ENCODE results near the gene GRIN1. TPM values are rescaled to one million over a fixed set of nuclear protein-coding genes. Genes with fewer than 3 reads are reported as not detected.

The GRIN1 gene
- total RNA-seq, 1 experiment from 2014 or later, result not detected

DNA sequence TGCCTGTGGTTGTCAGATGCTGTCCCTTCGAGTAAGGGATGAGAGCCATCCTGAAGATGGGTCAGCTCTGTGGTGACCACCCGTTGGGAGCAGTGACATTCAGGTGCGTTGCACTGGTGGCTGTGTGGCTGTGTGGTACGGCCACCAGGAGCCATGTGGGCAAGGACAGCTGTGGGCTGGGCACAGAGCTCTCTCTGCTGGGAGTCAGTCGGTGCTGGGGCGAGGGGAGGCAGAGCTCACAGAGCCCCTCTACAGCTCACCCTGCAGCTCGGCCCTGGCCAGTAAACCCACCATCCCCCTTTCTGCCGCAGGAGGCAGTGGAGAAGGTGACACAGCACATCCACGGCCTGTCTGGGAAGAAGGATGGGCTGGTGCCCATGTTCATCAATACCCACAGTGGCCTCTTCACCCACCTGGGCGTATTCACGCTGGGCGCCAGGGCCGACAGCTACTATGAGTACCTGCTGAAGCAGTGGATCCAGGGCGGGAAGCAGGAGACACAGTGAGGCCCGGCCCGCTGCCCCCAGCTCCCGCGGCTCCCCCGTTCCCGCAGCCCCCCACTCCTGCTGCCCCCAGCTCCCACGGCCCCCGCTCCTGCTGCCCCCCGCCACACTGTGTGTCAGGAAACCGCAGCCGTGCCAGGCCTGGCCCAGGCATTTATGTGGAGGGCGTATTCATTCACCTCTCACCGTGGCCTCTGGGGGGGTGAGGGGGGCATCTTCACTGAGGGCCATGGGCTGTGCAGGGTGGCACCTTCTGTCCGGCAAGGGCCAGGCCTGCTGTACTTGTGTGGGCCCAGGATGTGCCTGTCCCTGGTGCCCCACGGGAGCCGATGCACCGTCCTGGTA, 32.9 kb upstream of the GRIN1 start:
- Histone ChIP-seq H3K9ac (ENCODE audit: low read length) (no peak overlapping the region), H3K9me2 (replicated peaks; ENCODE audit: insufficient read depth, low read length) (no peaks in the 10 kb centered on the region), H3K4me2 (ENCODE audit: low read depth, low read length, poor library complexity, severe bottlenecking) (no peak overlapping the region), H3K27ac (ENCODE audit: low read length) (no peak overlapping the region), H4K20me1 (ENCODE audit: insufficient read depth, low read depth, low read length) (0 out of 2 replicates have a peak, but pooled peaks cover 3% of the 10 kb centered on the region), H2AFZ (ENCODE audit: low read length) (no peak overlapping the region), H3K9me3 (ENCODE audit: low read length) (peaks cover 3% of the 10 kb centered on the region; the same call in 1 of the 2 replicates), H3K36me3 (ENCODE audit: insufficient read depth, low read length) (peaks cover 30% of the 10 kb centered on the region), H3K79me2 (ENCODE audit: low read length) (no peaks in the 10 kb centered on the region), H3K27me3 (ENCODE audit: low read length) (no peaks in the 10 kb centered on the region), H3K4me3 (ENCODE audit: low read length) (no peak overlapping the region), H3K4me1 (ENCODE audit: low read length) (no peaks in the 10 kb centered on the region)
- no peak for DNase-seq

DNA sequence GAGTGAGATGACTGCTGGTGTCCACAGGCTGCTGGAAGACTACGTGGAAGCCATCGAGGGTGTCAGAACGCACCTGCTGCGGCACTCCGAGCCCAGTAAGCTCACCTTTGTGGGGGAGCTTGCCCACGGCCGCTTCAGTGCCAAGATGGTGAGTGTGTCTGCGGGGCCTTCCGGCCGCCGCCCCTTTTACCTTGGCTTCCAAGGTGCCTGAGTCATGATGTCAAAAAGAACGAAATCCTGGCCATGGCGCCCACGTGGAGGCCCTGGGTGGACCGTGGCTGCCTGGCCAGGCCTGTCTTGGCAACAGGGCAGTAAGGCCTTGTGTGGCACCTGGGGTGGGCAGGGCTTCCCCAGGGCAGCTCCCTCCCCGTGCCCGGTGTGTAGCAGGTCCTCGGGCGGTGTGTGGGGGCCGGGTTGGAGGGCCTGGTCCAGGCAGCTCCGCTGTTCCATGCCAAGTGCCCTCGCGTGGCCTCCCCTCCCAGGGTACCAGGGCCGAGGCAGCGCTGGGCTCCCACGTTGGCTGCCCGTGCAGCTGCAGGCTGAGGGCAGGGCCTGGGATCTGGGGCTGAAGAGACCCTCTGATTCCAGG, 32.2 kb upstream of the GRIN1 start:
- Histone ChIP-seq H3K9ac (ENCODE audit: low read length) (no peak overlapping the region), H3K79me2 (ENCODE audit: low read length) (no peaks in the 10 kb centered on the region), H3K27me3 (ENCODE audit: low read length) (no peaks in the 10 kb centered on the region), H3K9me3 (ENCODE audit: low read length) (peaks cover 3% of the 10 kb centered on the region; the same call in 1 of the 2 replicates), H2AFZ (ENCODE audit: low read length) (no peak overlapping the region), H4K20me1 (ENCODE audit: insufficient read depth, low read depth, low read length) (0 out of 2 replicates have a peak, but pooled peaks cover 3% of the 10 kb centered on the region), H3K36me3 (ENCODE audit: insufficient read depth, low read length) (peaks cover 23% of the 10 kb centered on the region), H3K27ac (ENCODE audit: low read length) (no peak overlapping the region), H3K4me2 (ENCODE audit: low read depth, low read length, poor library complexity, severe bottlenecking) (no peak overlapping the region), H3K9me2 (replicated peaks; ENCODE audit: insufficient read depth, low read length) (no peaks in the 10 kb centered on the region), H3K4me3 (ENCODE audit: low read length) (no peak overlapping the region), H3K4me1 (ENCODE audit: low read length) (no peaks in the 10 kb centered on the region)
- no peak for DNase-seq

DNA sequence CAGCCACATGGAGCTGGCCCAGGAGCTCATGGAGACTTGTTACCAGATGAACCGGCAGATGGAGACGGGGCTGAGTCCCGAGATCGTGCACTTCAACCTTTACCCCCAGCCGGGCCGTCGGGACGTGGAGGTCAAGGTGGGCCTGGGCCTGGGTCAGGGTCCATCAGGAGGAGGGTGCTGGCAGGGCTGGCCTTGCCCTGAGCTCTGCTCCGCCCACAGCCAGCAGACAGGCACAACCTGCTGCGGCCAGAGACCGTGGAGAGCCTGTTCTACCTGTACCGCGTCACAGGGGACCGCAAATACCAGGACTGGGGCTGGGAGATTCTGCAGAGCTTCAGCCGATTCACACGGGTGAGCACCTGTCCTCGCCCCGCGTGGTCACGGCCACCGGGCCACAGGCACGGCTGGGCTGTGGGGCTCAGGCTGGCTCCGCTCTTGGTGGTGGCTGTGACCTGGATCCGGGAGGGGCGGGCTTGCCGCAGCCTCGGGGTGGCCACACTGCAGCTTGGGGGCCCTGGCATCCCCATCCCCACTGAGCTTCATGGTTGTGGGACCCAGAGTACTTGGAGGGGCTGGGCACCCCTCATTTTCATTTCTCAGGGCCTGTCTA, 31.5 kb upstream of the GRIN1 start:
- no peak overlapping the region for H3K9ac ChIP-seq (ENCODE audit: low read length)
- 0 out of 2 replicates have a peak, but pooled peaks cover 3% of the 10 kb centered on the region for H4K20me1 ChIP-seq (ENCODE audit: insufficient read depth, low read depth, low read length)
- peaks cover 16% of the 10 kb centered on the region for H3K36me3 ChIP-seq (ENCODE audit: insufficient read depth, low read length)
- no peaks in the 10 kb centered on the region for H3K4me1 ChIP-seq (ENCODE audit: low read length)
- H3K9me3 ChIP-seq (ENCODE audit: low read length), result no peaks in the 10 kb centered on the region; the same call in 1 of the 2 replicates
- DNase-seq, result peak; percentile 40
- no peak overlapping the region for H2AFZ ChIP-seq (ENCODE audit: low read length)
- H3K79me2 ChIP-seq (ENCODE audit: low read length), result no peaks in the 10 kb centered on the region
- H3K27me3 ChIP-seq (ENCODE audit: low read length), result no peaks in the 10 kb centered on the region
- H3K27ac ChIP-seq (ENCODE audit: low read length), result no peak overlapping the region
- H3K9me2 ChIP-seq (replicated peaks; ENCODE audit: insufficient read depth, low read length), result no peaks in the 10 kb centered on the region
- H3K4me2 ChIP-seq (ENCODE audit: low read depth, low read length, poor library complexity, severe bottlenecking), result no peak overlapping the region
- no peak overlapping the region for H3K4me3 ChIP-seq (ENCODE audit: low read length)

DNA sequence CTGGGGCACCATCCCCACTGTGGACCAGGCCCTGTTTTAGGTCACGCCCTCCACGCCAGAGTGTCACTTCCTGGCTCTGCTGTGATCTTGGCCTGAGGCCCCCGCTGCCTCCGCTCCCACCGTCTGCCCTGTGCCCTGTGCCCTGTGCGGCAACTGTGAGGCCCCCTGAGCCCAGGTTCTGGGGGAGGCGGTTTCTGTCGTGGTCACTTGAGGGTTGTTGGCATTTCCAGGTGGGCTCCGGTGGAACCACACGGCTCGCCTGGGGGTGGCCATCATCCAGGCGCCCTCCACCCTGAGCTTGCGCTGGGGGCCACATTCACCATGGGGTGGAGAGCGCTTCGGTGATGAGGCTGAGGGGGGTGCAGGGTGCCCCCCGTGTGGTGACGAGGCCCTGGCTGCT, 31.0 kb upstream of the GRIN1 start:
- no peak overlapping the region for H3K4me2 ChIP-seq (ENCODE audit: low read depth, low read length, poor library complexity, severe bottlenecking)
- H4K20me1 ChIP-seq (ENCODE audit: insufficient read depth, low read depth, low read length), result 0 out of 2 replicates have a peak, but pooled peaks cover 3% of the 10 kb centered on the region
- no peak overlapping the region for H3K9ac ChIP-seq (ENCODE audit: low read length)
- peaks cover 10% of the 10 kb centered on the region for H3K36me3 ChIP-seq (ENCODE audit: insufficient read depth, low read length)
- H3K4me1 ChIP-seq (ENCODE audit: low read length), result peaks cover under 1% of the 10 kb centered on the region
- H3K9me3 ChIP-seq (ENCODE audit: low read length), result no peaks in the 10 kb centered on the region; the same call in 1 of the 2 replicates
- H3K79me2 ChIP-seq (ENCODE audit: low read length), result no peaks in the 10 kb centered on the region
- no peak overlapping the region for H3K4me3 ChIP-seq (ENCODE audit: low read length)
- H3K27ac ChIP-seq (ENCODE audit: low read length), result no peak overlapping the region
- H2AFZ ChIP-seq (ENCODE audit: low read length), result no peak overlapping the region
- DNase-seq, result no peak
- no peaks in the 10 kb centered on the region for H3K9me2 ChIP-seq (replicated peaks; ENCODE audit: insufficient read depth, low read length)
- no peaks in the 10 kb centered on the region for H3K27me3 ChIP-seq (ENCODE audit: low read length)

DNA sequence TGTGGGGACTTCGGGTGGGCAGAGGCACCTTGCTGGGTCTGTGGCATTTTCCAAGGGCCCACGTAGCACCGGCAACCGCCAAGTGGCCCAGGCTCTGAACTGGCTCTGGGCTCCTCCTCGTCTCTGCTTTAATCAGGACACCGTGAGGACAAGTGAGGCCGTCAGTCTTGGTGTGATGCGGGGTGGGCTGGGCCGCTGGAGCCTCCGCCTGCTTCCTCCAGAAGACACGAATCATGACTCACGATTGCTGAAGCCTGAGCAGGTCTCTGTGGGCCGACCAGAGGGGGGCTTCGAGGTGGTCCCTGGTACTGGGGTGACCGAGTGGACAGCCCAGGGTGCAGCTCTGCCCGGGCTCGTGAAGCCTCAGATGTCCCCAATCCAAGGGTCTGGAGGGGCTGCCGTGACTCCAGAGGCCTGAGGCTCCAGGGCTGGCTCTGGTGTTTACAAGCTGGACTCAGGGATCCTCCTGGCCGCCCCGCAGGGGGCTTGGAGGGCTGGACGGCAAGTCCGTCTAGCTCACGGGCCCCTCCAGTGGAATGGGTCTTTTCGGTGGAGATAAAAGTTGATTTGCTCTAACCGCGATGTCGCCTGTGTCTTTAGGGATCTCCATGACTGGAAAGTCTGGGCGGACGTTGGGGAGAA, 30.2 kb upstream of the GRIN1 start:
- no peak overlapping the region for H3K9ac ChIP-seq (ENCODE audit: low read length)
- peaks cover 7% of the 10 kb centered on the region for H3K4me1 ChIP-seq (ENCODE audit: low read length)
- H3K36me3 ChIP-seq (ENCODE audit: insufficient read depth, low read length), result peaks cover 3% of the 10 kb centered on the region
- H3K9me3 ChIP-seq (ENCODE audit: low read length), result no peaks in the 10 kb centered on the region
- no peaks in the 10 kb centered on the region for H3K9me2 ChIP-seq (replicated peaks; ENCODE audit: insufficient read depth, low read length)
- 0 out of 2 replicates have a peak, but pooled peaks cover 3% of the 10 kb centered on the region for H4K20me1 ChIP-seq (ENCODE audit: insufficient read depth, low read depth, low read length)
- no peak overlapping the region for H3K4me2 ChIP-seq (ENCODE audit: low read depth, low read length, poor library complexity, severe bottlenecking)
- no peak overlapping the region for H3K4me3 ChIP-seq (ENCODE audit: low read length)
- peaks cover 5% of the 10 kb centered on the region; the same call in 1 of the 2 replicates for H3K79me2 ChIP-seq (ENCODE audit: low read length)
- H3K27ac ChIP-seq (ENCODE audit: low read length), result no peak overlapping the region
- no peaks in the 10 kb centered on the region for H3K27me3 ChIP-seq (ENCODE audit: low read length)
- no peak overlapping the region for H2AFZ ChIP-seq (ENCODE audit: low read length)
- DNase-seq, result no peak

DNA sequence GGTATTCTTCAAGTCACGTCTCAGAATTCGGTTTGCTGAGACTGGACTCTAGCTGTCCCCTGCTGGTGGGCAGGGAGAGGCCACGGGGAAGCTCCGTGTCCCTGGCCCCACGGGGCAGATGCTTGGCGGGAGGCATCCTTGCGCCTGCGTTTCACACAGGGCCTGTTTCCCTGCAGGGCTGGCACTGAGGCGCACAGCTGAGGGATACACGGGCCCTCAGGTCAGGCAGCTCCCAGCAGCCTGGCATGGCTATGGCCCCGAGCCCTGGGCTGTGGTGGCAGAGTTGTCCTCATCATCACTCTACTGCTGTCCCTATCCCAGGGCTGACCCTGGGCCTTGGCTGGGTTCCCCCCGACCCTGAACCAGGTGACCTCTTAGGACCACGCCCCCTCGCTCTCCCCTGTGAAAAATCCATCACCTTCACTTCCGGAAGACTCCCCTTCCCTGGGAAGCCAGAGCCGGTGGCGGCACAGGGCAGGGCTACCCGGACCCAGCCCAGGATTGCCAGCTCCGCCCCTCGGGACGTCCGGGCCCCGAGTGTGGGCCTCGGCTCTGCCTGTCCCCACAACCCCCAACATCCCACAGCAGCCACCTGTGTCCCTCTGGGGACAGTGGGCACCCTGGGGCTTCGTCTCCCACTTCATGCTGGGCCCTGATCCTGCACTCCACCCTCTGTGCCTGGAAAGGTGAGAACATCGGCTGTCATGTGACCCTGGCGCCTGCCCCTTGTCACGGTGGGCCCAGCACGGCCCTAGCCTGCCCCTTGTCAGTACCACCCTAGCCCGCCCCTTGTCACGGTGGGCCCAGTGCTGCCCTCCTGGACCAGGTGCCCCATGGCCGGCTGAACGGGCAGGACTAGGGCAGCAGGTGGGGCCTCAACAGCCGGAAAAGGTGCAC, 29.5 kb upstream of the GRIN1 start:
- H3K9ac ChIP-seq (ENCODE audit: low read length), result no peak overlapping the region
- no peak overlapping the region for H3K4me2 ChIP-seq (ENCODE audit: low read depth, low read length, poor library complexity, severe bottlenecking)
- H3K4me1 ChIP-seq (ENCODE audit: low read length), result peaks cover 11% of the 10 kb centered on the region
- H3K79me2 ChIP-seq (ENCODE audit: low read length), result peaks cover 5% of the 10 kb centered on the region; the same call in 1 of the 2 replicates
- no peak overlapping the region for H3K4me3 ChIP-seq (ENCODE audit: low read length)
- DNase-seq, result no peak
- no peak overlapping the region for H3K27ac ChIP-seq (ENCODE audit: low read length)
- no peak overlapping the region for H2AFZ ChIP-seq (ENCODE audit: low read length)
- H3K9me2 ChIP-seq (replicated peaks; ENCODE audit: insufficient read depth, low read length), result no peaks in the 10 kb centered on the region
- H3K36me3 ChIP-seq (ENCODE audit: insufficient read depth, low read length), result no peaks in the 10 kb centered on the region
- no peaks in the 10 kb centered on the region for H3K9me3 ChIP-seq (ENCODE audit: low read length)
- 0 out of 2 replicates have a peak, but pooled peaks cover 3% of the 10 kb centered on the region for H4K20me1 ChIP-seq (ENCODE audit: insufficient read depth, low read depth, low read length)
- no peaks in the 10 kb centered on the region for H3K27me3 ChIP-seq (ENCODE audit: low read length)

DNA sequence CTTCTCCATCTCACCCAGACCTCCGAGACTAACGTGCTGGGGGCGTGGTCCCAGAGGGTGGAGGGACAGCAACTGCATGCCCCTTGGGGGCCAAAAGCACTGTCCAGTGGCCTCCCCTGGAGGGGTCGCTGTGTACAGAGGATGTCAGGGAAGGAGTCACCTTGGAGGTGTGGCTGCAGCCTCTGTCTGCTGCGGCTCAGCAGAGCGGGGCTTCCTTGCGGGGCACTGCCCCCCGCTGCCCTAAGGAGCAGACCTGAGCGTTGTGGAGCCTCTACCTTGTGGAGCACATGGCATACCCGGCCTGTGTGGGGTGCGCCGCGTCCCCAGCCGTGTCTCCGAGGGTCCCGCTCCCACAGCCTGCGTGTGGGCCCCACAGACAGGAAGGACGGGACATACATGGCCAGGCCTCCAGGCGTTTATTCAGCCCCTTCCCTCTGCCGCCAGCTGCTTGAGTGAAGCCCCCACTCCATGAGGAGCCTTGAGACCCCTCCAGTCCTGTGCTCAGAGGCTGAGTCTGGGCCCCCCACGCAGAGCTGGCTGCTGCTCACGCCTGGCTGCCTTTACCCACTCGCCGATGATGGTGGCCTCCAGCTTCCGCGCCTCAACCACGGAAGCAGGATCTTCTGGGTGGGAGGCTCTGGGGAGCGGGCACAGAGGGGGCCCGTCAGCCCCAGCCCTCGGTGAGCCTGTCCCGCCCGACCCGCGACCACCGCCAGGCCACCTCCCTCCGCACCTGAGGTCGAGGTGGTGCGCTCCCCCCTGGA, 28.6 kb upstream of the GRIN1 start:
- Histone ChIP-seq H4K20me1 (ENCODE audit: insufficient read depth, low read depth, low read length) (0 out of 2 replicates have a peak, but pooled peaks cover 3% of the 10 kb centered on the region), H3K4me1 (ENCODE audit: low read length) (peaks cover 19% of the 10 kb centered on the region), H3K36me3 (ENCODE audit: insufficient read depth, low read length) (no peaks in the 10 kb centered on the region), H3K27ac (ENCODE audit: low read length) (no peak overlapping the region), H3K27me3 (ENCODE audit: low read length) (no peaks in the 10 kb centered on the region), H2AFZ (ENCODE audit: low read length) (no peak overlapping the region), H3K4me2 (ENCODE audit: low read depth, low read length, poor library complexity, severe bottlenecking) (no peak overlapping the region), H3K9me3 (ENCODE audit: low read length) (no peaks in the 10 kb centered on the region), H3K4me3 (ENCODE audit: low read length) (no peak overlapping the region), H3K79me2 (ENCODE audit: low read length) (peaks cover 5% of the 10 kb centered on the region; the same call in 1 of the 2 replicates), H3K9ac (ENCODE audit: low read length) (no peak overlapping the region), H3K9me2 (replicated peaks; ENCODE audit: insufficient read depth, low read length) (no peaks in the 10 kb centered on the region)
- DNase-seq, result no peak

Measured in Karpas-422 (cell line).